ENCODE measurements around the gene CCDC185.

GRCh38 chr1:223430236-223430635 lies 37.0 kb downstream of the CCDC185 start:
- TF ChIP-seq, protein P1, sequence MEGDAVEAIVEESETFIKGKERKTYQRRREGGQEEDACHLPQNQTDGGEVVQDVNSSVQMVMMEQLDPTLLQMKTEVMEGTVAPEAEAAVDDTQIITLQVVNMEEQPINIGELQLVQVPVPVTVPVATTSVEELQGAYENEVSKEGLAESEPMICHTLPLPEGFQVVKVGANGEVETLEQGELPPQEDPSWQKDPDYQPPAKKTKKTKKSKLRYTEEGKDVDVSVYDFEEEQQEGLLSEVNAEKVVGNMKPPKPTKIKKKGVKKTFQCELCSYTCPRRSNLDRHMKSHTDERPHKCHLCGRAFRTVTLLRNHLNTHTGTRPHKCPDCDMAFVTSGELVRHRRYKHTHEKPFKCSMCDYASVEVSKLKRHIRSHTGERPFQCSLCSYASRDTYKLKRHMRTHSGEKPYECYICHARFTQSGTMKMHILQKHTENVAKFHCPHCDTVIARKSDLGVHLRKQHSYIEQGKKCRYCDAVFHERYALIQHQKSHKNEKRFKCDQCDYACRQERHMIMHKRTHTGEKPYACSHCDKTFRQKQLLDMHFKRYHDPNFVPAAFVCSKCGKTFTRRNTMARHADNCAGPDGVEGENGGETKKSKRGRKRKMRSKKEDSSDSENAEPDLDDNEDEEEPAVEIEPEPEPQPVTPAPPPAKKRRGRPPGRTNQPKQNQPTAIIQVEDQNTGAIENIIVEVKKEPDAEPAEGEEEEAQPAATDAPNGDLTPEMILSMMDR (IDR thresholded peaks at IDR 0.05 in 8 of 11, conservative IDR thresholded peaks at IDR 0.05 in 3 of 11): no peak
- TF ChIP-seq POLR2A (IDR thresholded peaks at IDR 0.05): no peak
- no peak for TF ChIP-seq POLR2AphosphoS5 (IDR thresholded peaks at IDR 0.05)
